Measurements from ENCODE around the gene PTPRG.

The PTPRG gene

GRCh38 chr3:62068337-62068736 lies 507.0 kb downstream of the PTPRG start:
- no peak for DNase-seq (ENCODE audit: low read depth)

DNA sequence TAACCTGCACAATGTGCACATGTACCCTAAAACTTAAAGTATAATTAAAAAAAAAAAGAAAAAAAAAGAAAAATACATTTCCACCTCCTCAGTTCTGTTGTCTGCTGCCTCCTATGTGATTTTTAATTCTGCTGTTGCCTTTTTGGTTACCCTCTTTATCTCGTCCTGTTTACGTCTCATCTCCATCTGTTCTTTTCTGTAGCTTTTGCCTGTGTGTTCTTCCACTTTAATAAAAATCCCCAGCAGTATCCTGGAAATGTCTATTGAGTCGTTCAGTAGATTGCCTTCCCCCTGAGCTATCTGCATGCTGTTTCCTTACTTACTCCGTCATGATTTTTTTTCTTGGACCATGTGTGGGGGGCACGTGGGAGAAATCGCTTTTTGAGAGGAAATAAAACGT lies 509.5 kb downstream of the PTPRG start:
- DNase-seq (ENCODE audit: low read depth) = no peak

DNA sequence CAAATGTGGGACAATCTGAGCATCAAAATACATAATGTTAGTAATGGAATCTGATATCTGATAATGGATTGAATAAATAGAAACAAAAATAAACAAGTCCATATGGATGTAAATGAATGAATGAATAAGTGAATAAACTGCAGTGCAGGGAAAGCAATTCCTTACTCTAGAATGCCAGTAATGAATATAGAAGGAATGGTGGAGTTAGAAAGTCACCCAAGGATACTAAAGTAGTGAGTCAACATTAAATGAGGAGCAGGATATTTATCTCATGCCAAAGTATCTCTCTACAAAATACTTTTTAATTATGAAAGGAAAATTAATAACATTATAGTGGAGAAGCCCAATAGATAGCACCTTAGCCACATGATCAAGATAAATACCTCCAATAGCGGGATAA lies 511.7 kb downstream of the PTPRG start:
- DNase-seq (ENCODE audit: low read depth) = no peak

DNA sequence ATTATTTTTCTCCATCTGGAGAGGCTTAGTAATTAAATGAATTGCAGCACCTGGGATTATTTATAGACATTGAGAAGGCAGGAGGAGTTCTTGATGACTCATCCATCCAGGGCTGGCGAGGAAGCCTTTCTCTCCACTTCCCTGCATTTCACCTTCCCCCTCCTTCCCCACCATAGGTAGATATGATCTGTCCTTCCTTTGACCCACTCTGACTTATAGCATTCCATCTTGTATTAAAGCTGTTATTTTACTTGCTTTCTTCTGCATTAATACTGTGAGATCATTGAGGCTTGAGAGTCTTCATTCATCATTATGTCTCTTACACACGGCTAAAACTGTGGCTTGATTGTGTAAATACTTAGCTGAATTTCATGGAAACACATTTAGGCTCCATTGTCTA lies 523.2 kb downstream of the PTPRG start:
- DNase-seq (ENCODE audit: low read depth) = no peak

DNA sequence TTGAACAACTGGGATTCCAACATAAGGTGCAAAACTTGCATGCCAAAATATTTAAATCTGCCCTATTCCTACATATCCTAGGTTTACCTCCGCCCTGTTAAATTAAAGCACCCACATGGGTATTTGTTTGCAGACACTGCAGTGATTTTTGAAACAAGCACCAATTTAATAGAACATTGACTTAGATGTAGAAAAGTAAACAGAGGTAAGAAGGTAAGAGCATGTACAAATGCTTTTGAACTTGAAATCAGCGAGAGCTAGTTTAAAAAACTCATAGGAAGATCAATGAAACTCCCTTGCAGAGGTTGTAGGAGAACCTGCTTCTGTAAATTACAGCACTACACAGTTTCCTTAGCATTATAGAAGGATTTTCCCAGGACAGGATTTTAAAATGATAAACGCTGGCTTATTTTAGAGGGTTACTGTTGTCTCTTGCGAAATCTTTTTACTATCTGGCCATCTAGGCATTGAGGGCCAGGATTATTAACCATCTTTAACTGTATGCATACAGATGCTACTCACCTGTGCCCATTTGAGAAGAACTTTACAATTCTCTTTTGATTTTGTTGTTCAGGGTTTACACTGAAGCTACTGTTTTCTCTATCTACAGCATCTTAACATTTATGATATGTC lies 527.2 kb downstream of the PTPRG start:
- no peak for DNase-seq (ENCODE audit: low read depth)

GRCh38 chr3:62090066-62090465 lies 528.7 kb downstream of the PTPRG start:
- no peak for DNase-seq (ENCODE audit: low read depth)

DNA sequence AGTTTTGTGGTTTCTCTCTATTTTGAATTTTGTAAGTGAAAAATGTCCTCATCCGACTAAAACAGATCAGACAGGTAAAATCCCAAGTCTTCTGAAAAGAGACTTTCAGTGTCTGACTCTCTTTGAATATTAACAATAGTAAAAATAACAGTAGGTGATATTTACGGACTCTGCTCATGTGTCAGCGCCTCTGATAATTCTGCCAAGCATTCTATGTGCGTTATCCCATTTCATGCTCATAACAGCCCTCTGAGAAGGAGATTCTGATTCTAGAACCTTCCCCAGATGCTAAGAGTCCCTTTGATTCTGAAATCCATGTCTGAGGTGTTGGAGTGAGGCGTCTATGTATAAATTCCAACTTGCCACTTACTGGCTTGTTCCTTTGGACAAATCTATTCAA lies 529.1 kb downstream of the PTPRG start:
- no peak for DNase-seq (ENCODE audit: low read depth)

GRCh38 chr3:62093025-62093424 lies 531.7 kb downstream of the PTPRG start:
- no peak for DNase-seq (ENCODE audit: low read depth)

- no peak for DNase-seq (ENCODE audit: low read depth)
Observed at GRCh38 chr3:62094461-62094860, 533.1 kb downstream of the PTPRG start.

GRCh38 chr3:62095080-62095479 lies 533.7 kb downstream of the PTPRG start:
- no peak for DNase-seq (ENCODE audit: low read depth)

DNA sequence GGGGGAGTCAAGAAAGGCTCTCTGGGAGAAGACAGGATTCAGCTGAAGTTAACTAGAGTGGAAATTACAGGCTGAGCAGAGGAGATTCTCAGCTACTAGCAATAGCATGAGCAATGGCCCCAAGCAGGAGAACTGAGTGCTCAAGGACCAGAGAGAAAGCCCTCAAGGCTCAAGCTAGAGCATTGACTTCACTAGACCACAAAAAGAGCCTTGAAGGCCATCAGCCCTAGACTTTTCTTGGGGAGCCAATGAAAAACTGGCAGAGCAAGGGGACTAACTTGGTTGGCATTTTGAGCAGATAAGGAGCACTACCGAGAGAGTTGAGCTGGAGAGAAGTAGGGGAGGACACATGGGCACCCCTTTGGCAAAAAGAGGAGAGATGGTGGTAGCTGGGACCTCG lies 534.4 kb downstream of the PTPRG start:
- no peak for DNase-seq (ENCODE audit: low read depth)

GRCh38 chr3:62096521-62096920 lies 535.1 kb downstream of the PTPRG start:
- DNase-seq (ENCODE audit: low read depth) = no peak

DNA sequence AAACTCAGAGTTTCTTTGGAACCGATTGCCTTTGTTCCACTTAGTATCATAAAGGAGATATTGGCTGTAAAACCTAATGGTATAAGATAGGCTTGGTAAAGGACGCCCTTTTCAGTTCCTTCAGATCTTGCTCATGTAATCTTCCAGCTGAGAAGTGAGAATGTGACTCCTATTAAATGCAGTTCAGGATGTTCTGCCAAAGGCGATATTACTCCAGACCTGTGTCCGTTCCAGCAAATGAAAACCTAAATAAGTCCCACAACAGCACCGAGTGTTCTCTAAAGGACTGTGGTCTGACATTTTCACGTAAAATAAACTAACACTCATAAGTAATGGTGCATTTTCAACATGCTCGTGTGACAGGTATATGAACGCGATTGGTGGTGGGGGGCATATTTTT lies 535.8 kb downstream of the PTPRG start:
- no peak for DNase-seq (ENCODE audit: low read depth)

GRCh38 chr3:62098646-62099365 lies 537.4 kb downstream of the PTPRG start:
- DNase-seq (ENCODE audit: low read depth) = no peak

GRCh38 chr3:62100282-62100989 lies 539.1 kb downstream of the PTPRG start:
- DNase-seq (ENCODE audit: low read depth) = no peak

- DNase-seq (ENCODE audit: low read depth) = no peak
Observed at GRCh38 chr3:62101488-62101887, 540.1 kb downstream of the PTPRG start.

DNA sequence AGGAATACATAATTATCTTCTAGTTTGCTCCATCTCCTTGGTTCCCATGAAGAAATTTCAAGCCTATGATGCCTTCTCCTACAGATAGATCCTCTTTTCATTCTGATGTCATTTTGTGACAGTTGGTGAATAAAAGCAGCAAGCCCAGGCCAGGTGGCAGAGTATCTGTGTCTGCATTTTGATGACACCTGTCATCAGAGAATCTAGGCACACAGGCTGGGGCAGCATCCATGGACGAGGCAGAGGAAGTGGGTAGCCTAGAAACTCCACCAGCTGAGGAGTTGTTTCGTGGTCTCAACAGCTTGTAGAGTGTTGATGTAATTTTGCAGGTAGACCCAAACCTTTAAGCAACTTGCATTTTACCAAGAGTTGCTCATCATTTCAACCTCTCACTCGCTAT lies 542.2 kb downstream of the PTPRG start:
- DNase-seq (ENCODE audit: low read depth) = no peak

DNA sequence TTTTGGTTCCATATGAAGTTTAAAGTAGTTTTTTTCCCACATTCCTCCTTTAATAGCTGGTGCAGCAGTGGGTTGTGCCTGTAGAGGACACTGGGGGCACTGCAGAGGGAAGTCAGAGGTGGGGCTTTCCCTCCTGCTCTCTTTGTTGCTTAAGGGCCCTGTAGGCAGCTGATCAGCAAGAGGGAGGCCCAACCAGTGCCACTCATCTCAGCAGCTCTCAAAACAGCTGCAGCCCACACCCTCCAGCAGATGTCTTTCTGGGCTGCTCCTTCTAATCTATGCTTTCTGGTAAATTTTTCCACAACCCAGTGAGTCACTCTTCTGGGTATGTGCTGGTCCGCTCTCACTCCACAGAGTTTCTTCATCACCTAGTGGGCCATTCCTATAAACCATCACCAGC lies 548.2 kb downstream of the PTPRG start:
- DNase-seq (ENCODE audit: low read depth) = no peak

- DNase-seq (ENCODE audit: low read depth) = no peak
Observed at GRCh38 chr3:62110443-62111225, 549.3 kb downstream of the PTPRG start.

- no peak for DNase-seq (ENCODE audit: low read depth)
Observed at GRCh38 chr3:62113092-62113491, 551.7 kb downstream of the PTPRG start.

DNA sequence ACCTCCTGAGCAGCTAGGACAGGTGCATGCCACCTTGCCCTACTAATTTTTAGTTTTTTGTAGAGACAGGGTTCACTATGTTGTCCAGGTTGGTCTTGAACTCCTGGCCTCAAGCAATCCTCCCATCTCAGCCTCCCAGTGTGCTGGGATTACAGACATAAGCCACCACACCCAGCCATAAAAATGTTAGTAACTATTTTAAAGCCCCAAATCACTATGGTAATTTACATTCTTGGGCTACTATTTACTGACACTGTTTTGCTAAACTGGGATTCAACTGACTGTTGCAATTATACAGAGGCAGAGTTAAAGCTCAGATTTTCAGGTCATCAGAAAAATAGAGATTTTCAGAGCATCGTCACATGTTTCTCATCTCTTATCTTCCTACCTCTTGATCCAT lies 553.4 kb downstream of the PTPRG start:
- DNase-seq (ENCODE audit: low read depth) = no peak

GRCh38 chr3:62117903-62118548 lies 556.7 kb downstream of the PTPRG start:
- DNase-seq (ENCODE audit: low read depth) = no peak
